ENCODE results near the gene ATP6V1C2. TPM values are rescaled to one million over a fixed set of nuclear protein-coding genes. Genes with fewer than 3 reads are reported as not detected.

The ATP6V1C2 gene
- total and polyA plus RNA-seq, 2 experiments from 2014 or later: 0.14 to 2.1 TPM

DNA sequence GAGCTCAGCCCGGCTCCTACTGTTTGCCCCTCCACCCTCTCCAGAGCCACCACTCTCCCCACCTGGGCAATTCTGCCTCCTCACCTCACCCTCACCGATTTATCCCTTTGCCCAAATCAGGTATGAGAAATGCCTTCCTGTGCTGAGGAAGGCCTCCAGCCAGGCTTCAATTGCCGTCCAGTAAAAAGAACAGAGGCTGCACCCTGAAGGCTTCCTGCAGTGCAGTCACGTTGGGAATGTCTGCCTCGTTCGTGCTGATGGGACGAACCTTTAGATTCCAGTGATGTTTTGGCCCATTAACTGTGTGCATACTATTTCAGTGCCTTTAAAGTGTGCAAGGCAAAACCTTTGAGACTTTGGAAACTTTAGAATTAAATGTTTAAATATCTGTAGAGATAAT is 34.2 kb downstream of the ATP6V1C2 start:
- no peaks in the 10 kb centered on the region for H3K4me1 ChIP-seq (ENCODE audit: insufficient read depth)
- ATAC-seq: no peak
- Mint-ChIP-seq H3K9me3 (no peaks in the 10 kb centered on the region), H3K36me3 (ENCODE audit: low read depth) (no peaks in the 10 kb centered on the region), H3K4me3 (no peak overlapping the region), H3K27me3 (ENCODE audit: insufficient read depth, low read depth, poor library complexity) (peaks cover 4% of the 10 kb centered on the region), H3K4me1 (no peaks in the 10 kb centered on the region), H3K27ac (no peak overlapping the region)
- no peaks in the 10 kb centered on the region; the same call in 1 of the 2 replicates for H4K20me1 ChIP-seq (replicated peaks; ENCODE audit: insufficient read depth)
- no peak overlapping the region for H3K4me3 ChIP-seq
- H3K36me3 ChIP-seq (ENCODE audit: insufficient read depth): no peaks in the 10 kb centered on the region
- H2AFZ ChIP-seq: no peak overlapping the region
- no peaks in the 10 kb centered on the region for H3K9me2 ChIP-seq (ENCODE audit: insufficient read depth)
- H3K79me2 ChIP-seq (replicated peaks; ENCODE audit: insufficient read depth): no peaks in the 10 kb centered on the region
- no peak overlapping the region for H3K27ac ChIP-seq (ENCODE audit: low read depth)
- DNase-seq (ENCODE audit: low spot score): no peak
- H3F3A ChIP-seq (replicated peaks; ENCODE audit: low read depth): no peaks in the 10 kb centered on the region
- H3K27me3 ChIP-seq (ENCODE audit: insufficient read depth): no peaks in the 10 kb centered on the region
- H3K4me2 ChIP-seq: no peak overlapping the region
- TF ChIP-seq EZH2phosphoT487 (IDR thresholded peaks at IDR 0.05; ENCODE audit: unreplicated experiment) (no peak), POLR2AphosphoS5 (IDR thresholded peaks at IDR 0.05; ENCODE audit: low read depth) (no peak), NANOG (IDR thresholded peaks at IDR 0.05; ENCODE audit: borderline replicate concordance) (no peak), ZNF331 (CRISPR knock-in tag; IDR thresholded peaks at IDR 0.05; ENCODE audit: low read depth) (no peak), STAT1 (IDR thresholded peaks at IDR 0.05; ENCODE audit: unreplicated experiment) (no peak), ETS1 (IDR thresholded peaks at IDR 0.05) (no peak), CTCF (conservative IDR thresholded peaks at IDR 0.05; ENCODE audit: low read depth in 2 of 2) (no peak), CREB1 (CRISPR knock-in tag; IDR thresholded peaks at IDR 0.05; ENCODE audit: low read depth) (no peak)
- TF ChIP-seq, protein P1, sequence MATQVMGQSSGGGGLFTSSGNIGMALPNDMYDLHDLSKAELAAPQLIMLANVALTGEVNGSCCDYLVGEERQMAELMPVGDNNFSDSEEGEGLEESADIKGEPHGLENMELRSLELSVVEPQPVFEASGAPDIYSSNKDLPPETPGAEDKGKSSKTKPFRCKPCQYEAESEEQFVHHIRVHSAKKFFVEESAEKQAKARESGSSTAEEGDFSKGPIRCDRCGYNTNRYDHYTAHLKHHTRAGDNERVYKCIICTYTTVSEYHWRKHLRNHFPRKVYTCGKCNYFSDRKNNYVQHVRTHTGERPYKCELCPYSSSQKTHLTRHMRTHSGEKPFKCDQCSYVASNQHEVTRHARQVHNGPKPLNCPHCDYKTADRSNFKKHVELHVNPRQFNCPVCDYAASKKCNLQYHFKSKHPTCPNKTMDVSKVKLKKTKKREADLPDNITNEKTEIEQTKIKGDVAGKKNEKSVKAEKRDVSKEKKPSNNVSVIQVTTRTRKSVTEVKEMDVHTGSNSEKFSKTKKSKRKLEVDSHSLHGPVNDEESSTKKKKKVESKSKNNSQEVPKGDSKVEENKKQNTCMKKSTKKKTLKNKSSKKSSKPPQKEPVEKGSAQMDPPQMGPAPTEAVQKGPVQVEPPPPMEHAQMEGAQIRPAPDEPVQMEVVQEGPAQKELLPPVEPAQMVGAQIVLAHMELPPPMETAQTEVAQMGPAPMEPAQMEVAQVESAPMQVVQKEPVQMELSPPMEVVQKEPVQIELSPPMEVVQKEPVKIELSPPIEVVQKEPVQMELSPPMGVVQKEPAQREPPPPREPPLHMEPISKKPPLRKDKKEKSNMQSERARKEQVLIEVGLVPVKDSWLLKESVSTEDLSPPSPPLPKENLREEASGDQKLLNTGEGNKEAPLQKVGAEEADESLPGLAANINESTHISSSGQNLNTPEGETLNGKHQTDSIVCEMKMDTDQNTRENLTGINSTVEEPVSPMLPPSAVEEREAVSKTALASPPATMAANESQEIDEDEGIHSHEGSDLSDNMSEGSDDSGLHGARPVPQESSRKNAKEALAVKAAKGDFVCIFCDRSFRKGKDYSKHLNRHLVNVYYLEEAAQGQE (IDR thresholded peaks at IDR 0.05; ENCODE audit: unreplicated experiment): no peak
- TF ChIP-seq, protein P2, sequence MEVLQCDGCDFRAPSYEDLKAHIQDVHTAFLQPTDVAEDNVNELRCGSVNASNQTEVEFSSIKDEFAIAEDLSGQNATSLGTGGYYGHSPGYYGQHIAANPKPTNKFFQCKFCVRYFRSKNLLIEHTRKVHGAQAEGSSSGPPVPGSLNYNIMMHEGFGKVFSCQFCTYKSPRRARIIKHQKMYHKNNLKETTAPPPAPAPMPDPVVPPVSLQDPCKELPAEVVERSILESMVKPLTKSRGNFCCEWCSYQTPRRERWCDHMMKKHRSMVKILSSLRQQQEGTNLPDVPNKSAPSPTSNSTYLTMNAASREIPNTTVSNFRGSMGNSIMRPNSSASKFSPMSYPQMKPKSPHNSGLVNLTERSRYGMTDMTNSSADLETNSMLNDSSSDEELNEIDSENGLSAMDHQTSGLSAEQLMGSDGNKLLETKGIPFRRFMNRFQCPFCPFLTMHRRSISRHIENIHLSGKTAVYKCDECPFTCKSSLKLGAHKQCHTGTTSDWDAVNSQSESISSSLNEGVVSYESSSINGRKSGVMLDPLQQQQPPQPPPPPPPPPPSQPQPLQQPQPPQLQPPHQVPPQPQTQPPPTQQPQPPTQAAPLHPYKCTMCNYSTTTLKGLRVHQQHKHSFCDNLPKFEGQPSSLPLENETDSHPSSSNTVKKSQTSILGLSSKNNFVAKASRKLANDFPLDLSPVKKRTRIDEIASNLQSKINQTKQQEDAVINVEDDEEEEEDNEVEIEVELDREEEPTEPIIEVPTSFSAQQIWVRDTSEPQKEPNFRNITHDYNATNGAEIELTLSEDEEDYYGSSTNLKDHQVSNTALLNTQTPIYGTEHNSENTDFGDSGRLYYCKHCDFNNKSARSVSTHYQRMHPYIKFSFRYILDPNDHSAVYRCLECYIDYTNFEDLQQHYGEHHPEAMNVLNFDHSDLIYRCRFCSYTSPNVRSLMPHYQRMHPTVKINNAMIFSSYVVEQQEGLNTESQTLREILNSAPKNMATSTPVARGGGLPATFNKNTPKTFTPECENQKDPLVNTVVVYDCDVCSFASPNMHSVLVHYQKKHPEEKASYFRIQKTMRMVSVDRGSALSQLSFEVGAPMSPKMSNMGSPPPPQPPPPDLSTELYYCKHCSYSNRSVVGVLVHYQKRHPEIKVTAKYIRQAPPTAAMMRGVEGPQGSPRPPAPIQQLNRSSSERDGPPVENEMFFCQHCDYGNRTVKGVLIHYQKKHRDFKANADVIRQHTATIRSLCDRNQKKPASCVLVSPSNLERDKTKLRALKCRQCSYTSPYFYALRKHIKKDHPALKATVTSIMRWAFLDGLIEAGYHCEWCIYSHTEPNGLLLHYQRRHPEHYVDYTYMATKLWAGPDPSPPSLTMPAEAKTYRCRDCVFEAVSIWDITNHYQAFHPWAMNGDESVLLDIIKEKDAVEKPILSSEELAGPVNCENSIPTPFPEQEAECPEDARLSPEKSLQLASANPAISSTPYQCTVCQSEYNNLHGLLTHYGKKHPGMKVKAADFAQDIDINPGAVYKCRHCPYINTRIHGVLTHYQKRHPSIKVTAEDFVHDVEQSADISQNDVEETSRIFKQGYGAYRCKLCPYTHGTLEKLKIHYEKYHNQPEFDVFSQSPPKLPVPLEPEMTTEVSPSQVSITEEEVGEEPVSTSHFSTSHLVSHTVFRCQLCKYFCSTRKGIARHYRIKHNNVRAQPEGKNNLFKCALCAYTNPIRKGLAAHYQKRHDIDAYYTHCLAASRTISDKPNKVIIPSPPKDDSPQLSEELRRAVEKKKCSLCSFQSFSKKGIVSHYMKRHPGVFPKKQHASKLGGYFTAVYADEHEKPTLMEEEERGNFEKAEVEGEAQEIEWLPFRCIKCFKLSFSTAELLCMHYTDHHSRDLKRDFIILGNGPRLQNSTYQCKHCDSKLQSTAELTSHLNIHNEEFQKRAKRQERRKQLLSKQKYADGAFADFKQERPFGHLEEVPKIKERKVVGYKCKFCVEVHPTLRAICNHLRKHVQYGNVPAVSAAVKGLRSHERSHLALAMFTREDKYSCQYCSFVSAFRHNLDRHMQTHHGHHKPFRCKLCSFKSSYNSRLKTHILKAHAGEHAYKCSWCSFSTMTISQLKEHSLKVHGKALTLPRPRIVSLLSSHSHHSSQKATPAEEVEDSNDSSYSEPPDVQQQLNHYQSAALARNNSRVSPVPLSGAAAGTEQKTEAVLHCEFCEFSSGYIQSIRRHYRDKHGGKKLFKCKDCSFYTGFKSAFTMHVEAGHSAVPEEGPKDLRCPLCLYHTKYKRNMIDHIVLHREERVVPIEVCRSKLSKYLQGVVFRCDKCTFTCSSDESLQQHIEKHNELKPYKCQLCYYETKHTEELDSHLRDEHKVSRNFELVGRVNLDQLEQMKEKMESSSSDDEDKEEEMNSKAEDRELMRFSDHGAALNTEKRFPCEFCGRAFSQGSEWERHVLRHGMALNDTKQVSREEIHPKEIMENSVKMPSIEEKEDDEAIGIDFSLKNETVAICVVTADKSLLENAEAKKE (CRISPR knock-in tag; IDR thresholded peaks at IDR 0.05): no peak
